ENCODE data around the gene ACE2. TPM values are rescaled to one million over a fixed set of nuclear protein-coding genes. Genes with fewer than 3 reads are reported as not detected.

The ACE2 gene
- polyA plus RNA-seq, 3 donors = not detected

DNA sequence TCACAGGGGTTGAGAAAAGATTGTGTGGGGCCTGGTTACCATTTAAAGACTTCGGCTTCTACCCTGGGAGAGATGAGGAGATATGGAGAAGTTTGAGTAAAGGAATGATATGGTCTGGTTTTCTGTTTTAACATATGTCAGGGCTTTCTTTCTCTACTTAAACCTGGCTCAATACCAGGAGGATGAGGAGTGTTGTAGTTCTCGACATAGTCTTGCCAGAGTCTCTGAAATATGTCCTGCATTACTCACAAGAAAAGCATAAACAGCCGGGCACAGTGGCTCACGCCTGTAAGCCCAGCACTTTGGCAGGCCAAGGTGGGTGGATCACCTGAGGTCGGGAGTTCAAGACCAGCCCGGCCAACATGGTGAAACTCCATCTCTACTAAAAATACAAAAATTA is 16.4 kb upstream of the ACE2 start:
- intact Hi-C loops (cut with micrococcal nuclease) = no loop called here
- H3K4me1 Mint-ChIP-seq = no peaks in the 10 kb centered on the region
- Histone ChIP-seq H3K4me1 (ENCODE audit: control insufficient read depth in 1 of 2, insufficient read depth in 2 of 2, low read length in 2 of 2) (no peaks in the 10 kb centered on the region), H3K79me2 (ENCODE audit: insufficient read depth, low read length) (no peaks in the 10 kb centered on the region), H4K20me1 (ENCODE audit: insufficient read depth, low read length) (no peaks in the 10 kb centered on the region), H3K9me3 (replicated peaks in 1 of 2; ENCODE audit: control insufficient read depth in 1 of 2, insufficient read depth in 1 of 2, low read length in 2 of 2) (no peaks in the 10 kb centered on the region), H3K4me3 (replicated peaks in 1 of 3; ENCODE audit: low read depth in 2 of 3, low read length in 3 of 3) (no peak overlapping the region), H3K4me2 (replicated peaks; ENCODE audit: extremely low read depth, low read length, poor library complexity, severe bottlenecking) (no peak overlapping the region), H3K9ac (ENCODE audit: insufficient read depth, low read length, poor library complexity, severe bottlenecking) (no peak overlapping the region), H3K27me3 (ENCODE audit: control insufficient read depth in 2 of 2, insufficient read depth in 2 of 2, low read length in 2 of 2) (peaks cover 0 to 82% of the 10 kb centered on the region in 2 donors), H2AFZ (ENCODE audit: insufficient read depth, low read depth, low read length, poor library complexity, severe bottlenecking) (no peak overlapping the region), H3K36me3 (replicated peaks in 1 of 2; ENCODE audit: control insufficient read depth in 1 of 2, insufficient read depth in 2 of 2, low read length in 2 of 2) (no peaks in the 10 kb centered on the region), H3K27ac (ENCODE audit: low read depth in 1 of 2, low read length in 2 of 2) (no peak overlapping the region)
- H3K4me3 Mint-ChIP-seq = no peak overlapping the region
- DNase-seq = no peak
- H3K9me3 Mint-ChIP-seq = no peaks in the 10 kb centered on the region
- WGBS (ENCODE audit: insufficient coverage) = no CpG with 5 or more reads among the region's 6 CpGs
- no peaks in the 10 kb centered on the region for H3K36me3 Mint-ChIP-seq
- H3K27ac Mint-ChIP-seq = no peak overlapping the region
- H3K27me3 Mint-ChIP-seq (ENCODE audit: low read depth in 3 of 3) = peaks cover 0 to 44% (median 3%) of the 10 kb centered on the region in 3 donors
- TF ChIP-seq, protein P1, sequence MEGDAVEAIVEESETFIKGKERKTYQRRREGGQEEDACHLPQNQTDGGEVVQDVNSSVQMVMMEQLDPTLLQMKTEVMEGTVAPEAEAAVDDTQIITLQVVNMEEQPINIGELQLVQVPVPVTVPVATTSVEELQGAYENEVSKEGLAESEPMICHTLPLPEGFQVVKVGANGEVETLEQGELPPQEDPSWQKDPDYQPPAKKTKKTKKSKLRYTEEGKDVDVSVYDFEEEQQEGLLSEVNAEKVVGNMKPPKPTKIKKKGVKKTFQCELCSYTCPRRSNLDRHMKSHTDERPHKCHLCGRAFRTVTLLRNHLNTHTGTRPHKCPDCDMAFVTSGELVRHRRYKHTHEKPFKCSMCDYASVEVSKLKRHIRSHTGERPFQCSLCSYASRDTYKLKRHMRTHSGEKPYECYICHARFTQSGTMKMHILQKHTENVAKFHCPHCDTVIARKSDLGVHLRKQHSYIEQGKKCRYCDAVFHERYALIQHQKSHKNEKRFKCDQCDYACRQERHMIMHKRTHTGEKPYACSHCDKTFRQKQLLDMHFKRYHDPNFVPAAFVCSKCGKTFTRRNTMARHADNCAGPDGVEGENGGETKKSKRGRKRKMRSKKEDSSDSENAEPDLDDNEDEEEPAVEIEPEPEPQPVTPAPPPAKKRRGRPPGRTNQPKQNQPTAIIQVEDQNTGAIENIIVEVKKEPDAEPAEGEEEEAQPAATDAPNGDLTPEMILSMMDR (IDR thresholded peaks at IDR 0.05) = no peak

GRCh38 chrX:15616531-15616930 is 15.8 kb upstream of the ACE2 start:
- Histone ChIP-seq H3K79me2 (ENCODE audit: insufficient read depth, low read length) (no peaks in the 10 kb centered on the region), H3K27ac (ENCODE audit: low read depth in 1 of 2, low read length in 2 of 2) (no peak overlapping the region), H3K9ac (ENCODE audit: insufficient read depth, low read length, poor library complexity, severe bottlenecking) (no peak overlapping the region), H2AFZ (ENCODE audit: insufficient read depth, low read depth, low read length, poor library complexity, severe bottlenecking) (no peak overlapping the region), H3K27me3 (ENCODE audit: control insufficient read depth in 2 of 2, insufficient read depth in 2 of 2, low read length in 2 of 2) (peaks cover 0 to 77% of the 10 kb centered on the region in 2 donors), H4K20me1 (ENCODE audit: insufficient read depth, low read length) (no peaks in the 10 kb centered on the region), H3K4me2 (replicated peaks; ENCODE audit: extremely low read depth, low read length, poor library complexity, severe bottlenecking) (no peak overlapping the region), H3K4me3 (replicated peaks in 1 of 3; ENCODE audit: low read depth in 2 of 3, low read length in 3 of 3) (no peak overlapping the region), H3K36me3 (replicated peaks in 1 of 2; ENCODE audit: control insufficient read depth in 1 of 2, insufficient read depth in 2 of 2, low read length in 2 of 2) (no peaks in the 10 kb centered on the region), H3K4me1 (ENCODE audit: control insufficient read depth in 1 of 2, insufficient read depth in 2 of 2, low read length in 2 of 2) (no peaks in the 10 kb centered on the region), H3K9me3 (replicated peaks in 1 of 2; ENCODE audit: control insufficient read depth in 1 of 2, insufficient read depth in 1 of 2, low read length in 2 of 2) (no peaks in the 10 kb centered on the region)
- no peak overlapping the region for H3K27ac Mint-ChIP-seq
- TF ChIP-seq, protein P1 (IDR thresholded peaks at IDR 0.05) = no peak
- H3K4me3 Mint-ChIP-seq = no peak overlapping the region
- no peaks in the 10 kb centered on the region for H3K4me1 Mint-ChIP-seq
- DNase-seq = no peak
- H3K36me3 Mint-ChIP-seq = no peaks in the 10 kb centered on the region
- no CpG with 5 or more reads among the region's 3 CpGs for WGBS (ENCODE audit: insufficient coverage)
- no peaks in the 10 kb centered on the region for H3K9me3 Mint-ChIP-seq
- H3K27me3 Mint-ChIP-seq (ENCODE audit: low read depth in 3 of 3) = peaks cover 0 to 45% (median 3%) of the 10 kb centered on the region in 3 donors
- intact Hi-C loops (cut with micrococcal nuclease) = no loop called here
